HepG2 (cell line): ENCODE measurements around the gene MYL11. TPM values are rescaled to one million over a fixed set of nuclear protein-coding genes. Genes with fewer than 3 reads are reported as not detected.

ENCODE experiments used
- ATAC-seq: fragments of 200-7000 bp; cut with Tn5 transposase; 3 replicates; pipeline ENCODE4 v1.9.1; 2020; ENCODE audit warnings: mild to moderate bottlenecking, moderate library complexity
- BruUV-seq: library from RNA; stranded (reverse); fragments of 400-500 nt; replicated peaks from 2 replicates; lab custom pipeline; 2021; lab: Mats Ljungman, UMichigan
- CTCF ChIA-PET: fragments of 300-600 bp; formaldehyde crosslinking; extraction: SDS; loops from one replicate; lab custom pipeline; 2021; ENCODE audit warnings: low total read pairs, inconsistent platforms, low intra/inter-chr PET ratio; lab: Yijun Ruan, JAX
- POLR2A ChIA-PET: fragments of 350-600 bp; sonication (Branson Sonifier 250); formaldehyde crosslinking; loops from one replicate; lab custom pipeline; 2020; ENCODE audit warnings: antibody characterized with exemption, inconsistent platforms; lab: Yijun Ruan, JAX
- DNase-seq: peaks from one replicate; pipeline ENCODE4 v3.0.0-alpha.2; 2015; ENCODE audit warnings: low spot score
- FAIRE-seq: peaks from 3 replicates; lab custom pipeline; 2011; peaks lifted over from hg19 to GRCh38; lab: Jason Lieb, UNC
- H2AFZ ChIP-seq: one replicate; pipeline ENCODE4 v1.6.1; 2011; ENCODE audit warnings: low read length, inconsistent platforms
- H3K27ac ChIP-seq: fragments of 300-600 bp; 3 replicates; pipeline ENCODE4 v1.8.0; 2011; ENCODE audit warnings: mixed run types, mild to moderate bottlenecking, mixed read lengths, low read length, inconsistent platforms; ENCODE audit not compliant: insufficient read depth; ENCODE audit errors: extremely low read length
- H3K27me3 ChIP-seq, 2 experiments: fragments of 200-600 bp in 1 of 2; 2 replicates in 1 of 2; 3 replicates in 1 of 2; pipeline versions ENCODE4 v1.6.0 to v1.8.0; 2011; ENCODE audit warnings: low read length in 2 of 2, mild to moderate bottlenecking in 2 of 2, moderate library complexity in 2 of 2, inconsistent platforms in 1 of 2; ENCODE audit not compliant: insufficient read depth in 2 of 2, control insufficient read depth in 1 of 2
- H3K36me3 ChIP-seq, 2 experiments: fragments of 200-600 bp in 1 of 2; replicated peaks in 1 of 2; 2 replicates in 1 of 2; 3 replicates in 1 of 2; pipeline versions ENCODE4 v1.5.1 to v1.8.0; 2011; ENCODE audit warnings: low read length in 2 of 2, inconsistent platforms in 1 of 2; ENCODE audit not compliant: insufficient read depth in 2 of 2, control insufficient read depth in 1 of 2
- H3K4me1 ChIP-seq: 2 replicates; pipeline ENCODE4 v1.5.1; 2012; ENCODE audit warnings: low read length, inconsistent platforms; ENCODE audit not compliant: insufficient read depth
- H3K4me2 ChIP-seq: 2 replicates; pipeline ENCODE4 v1.6.0; 2011; ENCODE audit warnings: low read depth, low read length, inconsistent platforms
- H3K4me3 ChIP-seq, 3 experiments: fragments of 200-600 bp in 1 of 3; sonication (generic), shearing (Covaris generic) in 1 of 3; replicated peaks in 1 of 3; 2 replicates each; pipeline ENCODE4 v1.5.1; 2011 to 2016; ENCODE audit warnings: low read length in 3 of 3, inconsistent platforms in 2 of 3, low read depth in 2 of 3, mild to moderate bottlenecking in 2 of 3, control low read depth in 1 of 3, mixed read lengths in 1 of 3; ENCODE audit not compliant: insufficient read depth in 1 of 3
- H3K79me2 ChIP-seq: one replicate; pipeline ENCODE4 v1.6.1; 2011; ENCODE audit warnings: low read length, inconsistent platforms; ENCODE audit not compliant: insufficient read depth
- H3K9ac ChIP-seq: 2 replicates; pipeline ENCODE4 v1.6.0; 2011; ENCODE audit warnings: mild to moderate bottlenecking, low read depth, low read length, inconsistent platforms; ENCODE audit not compliant: insufficient read depth
- H3K9me3 ChIP-seq: 2 replicates; pipeline ENCODE4 v1.5.1; 2012; ENCODE audit warnings: mild to moderate bottlenecking, low read length
- H4K20me1 ChIP-seq: 2 replicates; pipeline ENCODE4 v1.6.0; 2011; ENCODE audit warnings: inconsistent platforms, mild to moderate bottlenecking, low read length, moderate library complexity; ENCODE audit not compliant: insufficient read depth
- AGO1 ChIP-seq: fragments of 200-400 bp; formaldehyde crosslinking; IDR thresholded peaks from 2 replicates; pipeline ENCODE4 v1.6.1; 2017; ENCODE audit warnings: mild to moderate bottlenecking, low read depth, low read length, moderate library complexity; ENCODE audit not compliant: poor library complexity, severe bottlenecking
- AGO2 ChIP-seq: fragments of 200-400 bp; formaldehyde crosslinking; optimal IDR thresholded peaks from 2 replicates; pipeline ENCODE3; 2017; ENCODE audit warnings: mild to moderate bottlenecking, low read depth, low read length, moderate library complexity
- KLF16 ChIP-seq, 2 experiments: sonication (generic) in 1 of 2; formaldehyde crosslinking in 1 of 2; IDR thresholded peaks; 2 replicates each; pipeline versions ENCODE4 v1.6.1 to v1.8.0; 2016 to 2023; ENCODE audit warnings: missing genetic modification reagents in 2 of 2, missing compliant biosample characterization in 1 of 2
- LBX2 ChIP-seq: sonication (generic); formaldehyde crosslinking; IDR thresholded peaks from 2 replicates; pipeline ENCODE4 v1.5.0; 2020; ENCODE audit warnings: missing genetic modification reagents, mild to moderate bottlenecking, borderline replicate concordance
- NONO ChIP-seq, 2 experiments: fragments of 450-650 bp in 1 of 2; sonication (generic) in 1 of 2; formaldehyde crosslinking in 1 of 2; IDR thresholded peaks in 1 of 2; conservative IDR thresholded peaks in 1 of 2; 2 replicates each; pipeline versions ENCODE4 v1.6.1 to v1.8.0; 2017 to 2022; ENCODE audit warnings: mild to moderate bottlenecking in 1 of 2, missing genetic modification reagents in 1 of 2, moderate library complexity in 1 of 2
- POGK ChIP-seq: sonication (generic); formaldehyde crosslinking; conservative IDR thresholded peaks from 2 replicates; pipeline ENCODE4 v1.8.0; 2022; ENCODE audit warnings: mild to moderate bottlenecking, moderate library complexity, missing genetic modification reagents
- POLR2AphosphoS2 ChIP-seq: IDR thresholded peaks from 2 replicates; pipeline ENCODE4 v1.6.1; 2011; ENCODE audit warnings: low read depth, low read length, improper control_type of control experiment
- POLR2AphosphoS5 ChIP-seq: IDR thresholded peaks from 2 replicates; pipeline ENCODE4 v1.6.1; 2012; ENCODE audit warnings: low read depth, low read length
- POLR2G ChIP-seq: fragments of 200-400 bp; formaldehyde crosslinking; IDR thresholded peaks from 2 replicates; pipeline ENCODE4 v1.6.1; 2018; ENCODE audit warnings: mild to moderate bottlenecking, low read depth, low read length, moderate library complexity
- RBM22 ChIP-seq: fragments of 200-400 bp; formaldehyde crosslinking; optimal IDR thresholded peaks from 2 replicates; pipeline ENCODE3; 2017; ENCODE audit warnings: mild to moderate bottlenecking, low read length, moderate library complexity
- XRCC5 ChIP-seq: fragments of 200-400 bp; formaldehyde crosslinking; optimal IDR thresholded peaks from 2 replicates; pipeline ENCODE3; 2017; ENCODE audit warnings: mild to moderate bottlenecking, low read length
- ZFP36L1 ChIP-seq: sonication (generic); formaldehyde crosslinking; IDR thresholded peaks from 2 replicates; pipeline ENCODE4 v1.8.0; 2022; ENCODE audit warnings: mild to moderate bottlenecking, missing genetic modification reagents, moderate library complexity
- ZNF335 ChIP-seq: sonication (generic); formaldehyde crosslinking; IDR thresholded peaks from 2 replicates; pipeline ENCODE4 v1.4.0; 2020; ENCODE audit warnings: missing genetic modification reagents
- ZNF558 ChIP-seq: sonication (generic); formaldehyde crosslinking; IDR thresholded peaks from 2 replicates; pipeline ENCODE4 v1.9.0; 2022; ENCODE audit warnings: mild to moderate bottlenecking, missing genetic modification reagents, borderline replicate concordance
- ZNF710 ChIP-seq: sonication (generic); formaldehyde crosslinking; IDR thresholded peaks from 2 replicates; pipeline ENCODE4 v1.5.0; 2020; ENCODE audit warnings: mild to moderate bottlenecking, missing genetic modification reagents, borderline replicate concordance
- ZNF761 ChIP-seq: sonication (generic); formaldehyde crosslinking; conservative IDR thresholded peaks from 2 replicates; pipeline ENCODE4 v1.4.0; 2020; ENCODE audit warnings: mild to moderate bottlenecking, missing genetic modification reagents
- WGBS: methylation state at CpG from one replicate; pipeline ENCODE4 v1.1.6; 2017; ENCODE audit warnings: low lambda C conversion rate; 5-methylcytosine and 5-hydroxymethylcytosine counted together
- in situ Hi-C: cut with HindIII; loops from 2 replicates; pipeline ENCODE4 v1.10.0; 2017; ENCODE audit warnings: low pct_unique_long_range_greater_than_20kb; ENCODE audit not compliant: extremely low pct_ligation_motif_present
- intact Hi-C: fragments of 100-400 bp; cut with micrococcal nuclease; formaldehyde crosslinking; loops from one replicate; pipeline ENCODE4 v1.10.0; 2022; ENCODE audit not compliant: unreplicated experiment
- polyA plus RNA-seq, 8 experiments: library from polyadenylated mRNA; depleted of rRNA in 3 of 8; stranded (reverse) in 7 of 8; unstranded in 1 of 8; fragments of >200 nt; fragmentation: Illumina TruSeq in 4 of 8; extraction: Trizol in 4 of 8; gene quantifications; 2 replicates each; pipeline versions ENCODE4 v1.2.1 to v1.2.3, GENCODE V29; 2011 to 2016; ENCODE audit warnings: low read depth in 4 of 8, missing spikeins in 1 of 8, mixed read lengths in 1 of 8; ENCODE audit not compliant: insufficient read depth in 1 of 8
- total RNA-seq, 5 experiments: library from RNA; depleted of rRNA; stranded (reverse); fragments of >200 nt; fragmentation: Illumina TruSeq; extraction: Trizol; gene quantifications; 2 replicates each; pipeline ENCODE4 v1.2.3, GENCODE V29; 2016; ENCODE audit warnings: low read depth in 1 of 5

The MYL11 gene
- total and polyA plus RNA-seq, 2 of the 13 experiments (the other 11 are each of a cell fraction or from before 2014, with no cell fraction given) = not detected

GRCh38 chr16:30351586-30352419 is 22.8 kb upstream of the MYL11 start:
- Histone ChIP-seq H3K4me2 (no peak overlapping the region), H3K9me3 (no peaks in the 10 kb centered on the region), H2AFZ (no peak overlapping the region), H3K4me1 (peaks cover 47% of the 10 kb centered on the region), H3K36me3 (peaks cover 4 to 29% of the 10 kb centered on the region in 2 experiments), H4K20me1 (no peaks in the 10 kb centered on the region), H3K4me3 (no peak overlapping the region), H3K27ac (no peak overlapping the region), H3K9ac (no peak overlapping the region), H3K79me2 (peaks cover 22% of the 10 kb centered on the region), H3K27me3 (no peaks in the 10 kb centered on the region; a peak in 1 of 5 replicates)
- 95% methylated on average over 10 of the region's 11 CpGs for WGBS
- no peak for ATAC-seq
- no peak for FAIRE-seq
- no TSS peak for BruUV-seq
- no peak for DNase-seq
- POLR2A ChIA-PET = interaction anchor here (1.3 to 1.6 kb wide), 5 partner anchors 10 to 58 kb away, joined by 3 to 6 read pairs (median 4); no protein-coding TSS in a partner anchor
- CTCF ChIA-PET = interaction anchor here (0.8 to 2.4 kb wide), 2 partner anchors 17 to 57 kb away, joined by 3 to 10 read pairs; no protein-coding TSS in a partner anchor
- intact Hi-C loops = no loop called here
- in situ Hi-C loops = loop anchor here (10.0 kb wide), 1 partner anchor 263 kb away; the partner anchor contains the start of gene ZNF689
- no peak for TF ChIP-seq ZNF710
- 0 out of 2 replicates have a peak, but pooled peaks have one; percentile 34 for TF ChIP-seq POGK (CRISPR knock-in tag)
- no peak for TF ChIP-seq ZNF558
- peak; percentile 60; the same call in 1 of the 2 replicates for TF ChIP-seq POLR2AphosphoS2
- peak; percentile 89 for TF ChIP-seq AGO1
- 0 out of 2 replicates have a peak, but pooled peaks have one; percentile 25 for TF ChIP-seq LBX2 (CRISPR knock-in tag)
- no peak for TF ChIP-seq KLF16 (CRISPR knock-in tag; IDR thresholded peaks at IDR 0.05)
- peak; percentile 74 for TF ChIP-seq AGO2
- no peak for TF ChIP-seq NONO (IDR thresholded peaks at IDR 0.05)
- TF ChIP-seq NONO (CRISPR knock-in tag; conservative IDR thresholded peaks at IDR 0.05) = peak; percentile 43; the same call in 1 of the 2 replicates
- TF ChIP-seq POLR2G = peak; percentile 15
- no peak for TF ChIP-seq ZNF335 (CRISPR knock-in tag)
- TF ChIP-seq ZFP36L1 (CRISPR knock-in tag) = no peak
- TF ChIP-seq RBM22 = peak; percentile 0
- TF ChIP-seq POLR2AphosphoS5 = 0 out of 2 replicates have a peak, but pooled peaks have one; percentile 9
- TF ChIP-seq ZNF761 (CRISPR knock-in tag) = 0 out of 2 replicates have a peak, but pooled peaks have one; percentile 7
- TF ChIP-seq XRCC5 = peak; percentile 32
